CD14-positive monocyte (primary cell): Measurements from ENCODE around the gene CRTC1. TPM values are rescaled to one million over a fixed set of nuclear protein-coding genes. Genes with fewer than 3 reads are reported as not detected.

Source experiments
- DNase-seq, 3 donors: peaks; one replicate each; pipeline ENCODE4 v3.0.0-alpha.2; 2011 to 2022
- H2AFZ ChIP-seq: 2 replicates; pipeline ENCODE4 v1.6.0; 2012; ENCODE audit warnings: mild to moderate bottlenecking, low read depth, low read length, inconsistent platforms; ENCODE audit not compliant: insufficient read depth, poor library complexity, severe bottlenecking
- H3K27ac ChIP-seq, 2 donors: 1 replicate in 1 of 2; 2 replicates in 1 of 2; pipeline ENCODE4 v1.5.1; 2012 to 2013; ENCODE audit warnings: low read length in 2 of 2, control low read depth in 1 of 2, inconsistent platforms in 1 of 2, low read depth in 1 of 2, mild to moderate bottlenecking in 1 of 2
- H3K27me3 ChIP-seq, 2 donors: one replicate each; pipeline versions ENCODE4 v1.6.0 to v1.6.1; 2011 to 2013; ENCODE audit warnings: low read length in 2 of 2; ENCODE audit not compliant: control insufficient read depth in 2 of 2, insufficient read depth in 2 of 2
- H3K36me3 ChIP-seq, 2 donors: replicated peaks in 1 of 2; 1 replicate in 1 of 2; 2 replicates in 1 of 2; pipeline versions ENCODE4 v1.5.1 to v1.6.1; 2012 to 2013; ENCODE audit warnings: low read length in 2 of 2, control low read depth in 1 of 2, inconsistent platforms in 1 of 2, mild to moderate bottlenecking in 1 of 2; ENCODE audit not compliant: insufficient read depth in 2 of 2, control insufficient read depth in 1 of 2
- H3K4me1 ChIP-seq, 2 donors: 1 replicate in 1 of 2; 2 replicates in 1 of 2; pipeline versions ENCODE4 v1.5.1 to v1.6.1; 2012 to 2013; ENCODE audit warnings: low read length in 2 of 2, control low read depth in 1 of 2, inconsistent platforms in 1 of 2, mild to moderate bottlenecking in 1 of 2, moderate library complexity in 1 of 2; ENCODE audit not compliant: insufficient read depth in 2 of 2, control insufficient read depth in 1 of 2
- H3K4me2 ChIP-seq: replicated peaks from 2 replicates; pipeline ENCODE3; 2012; ENCODE audit warnings: low read length, moderate library complexity, mild to moderate bottlenecking; ENCODE audit not compliant: poor library complexity, severe bottlenecking; ENCODE audit errors: extremely low read depth
- H3K4me3 ChIP-seq, 3 experiments: fragments of 200-600 bp in 1 of 3; sonication (generic) in 1 of 3; replicated peaks in 1 of 3; 1 replicate in 2 of 3; 2 replicates in 1 of 3; pipeline ENCODE4 v1.5.1; 2011 to 2013; ENCODE audit warnings: low read length in 3 of 3, mild to moderate bottlenecking in 3 of 3, control low read depth in 2 of 3, low read depth in 2 of 3, inconsistent platforms in 1 of 3, moderate library complexity in 1 of 3
- H3K79me2 ChIP-seq: 2 replicates; pipeline ENCODE4 v1.6.0; 2012; ENCODE audit warnings: mild to moderate bottlenecking, control low read depth, inconsistent platforms, low read length, moderate library complexity; ENCODE audit not compliant: insufficient read depth
- H3K9ac ChIP-seq: 2 replicates; pipeline ENCODE4 v1.6.0; 2017; ENCODE audit warnings: low read length, mild to moderate bottlenecking; ENCODE audit not compliant: insufficient read depth, poor library complexity, severe bottlenecking
- H3K9me3 ChIP-seq, 2 donors: replicated peaks in 1 of 2; 1 replicate in 1 of 2; 2 replicates in 1 of 2; pipeline versions ENCODE4 v1.5.1 to v1.6.1; 2012 to 2013; ENCODE audit warnings: low read length in 2 of 2, control low read depth in 1 of 2; ENCODE audit not compliant: control insufficient read depth in 1 of 2, insufficient read depth in 1 of 2
- H4K20me1 ChIP-seq: 2 replicates; pipeline ENCODE4 v1.6.0; 2012; ENCODE audit warnings: mild to moderate bottlenecking, low read length, control low read depth, moderate library complexity; ENCODE audit not compliant: insufficient read depth
- H3K27ac Mint-ChIP-seq, 7 donors: one replicate each; pipeline ENCODE4 v1.8.0; 2020; ENCODE audit warnings: mild to moderate bottlenecking in 7 of 7, mixed read lengths in 7 of 7, moderate library complexity in 6 of 7, inconsistent platforms in 2 of 7
- H3K27me3 Mint-ChIP-seq, 3 donors: one replicate each; pipeline ENCODE4 v1.8.0; 2021 to 2022; ENCODE audit warnings: low read depth in 3 of 3, mild to moderate bottlenecking in 3 of 3, mixed read lengths in 3 of 3, moderate library complexity in 3 of 3, inconsistent platforms in 1 of 3
- H3K36me3 Mint-ChIP-seq, 2 donors: one replicate each; pipeline ENCODE4 v1.8.0; 2020; ENCODE audit warnings: mixed read lengths in 2 of 2, inconsistent platforms in 1 of 2, mild to moderate bottlenecking in 1 of 2
- H3K4me1 Mint-ChIP-seq: one replicate; pipeline ENCODE4 v1.8.0; 2020; ENCODE audit warnings: mild to moderate bottlenecking, mixed read lengths
- H3K4me3 Mint-ChIP-seq, 2 donors: one replicate each; pipeline ENCODE4 v1.8.0; 2020; ENCODE audit warnings: mild to moderate bottlenecking in 2 of 2, mixed read lengths in 2 of 2, moderate library complexity in 1 of 2
- H3K9me3 Mint-ChIP-seq, 7 donors: one replicate each; pipeline ENCODE4 v1.8.0; 2020 to 2022; ENCODE audit warnings: mixed read lengths in 7 of 7, mild to moderate bottlenecking in 6 of 7, moderate library complexity in 6 of 7, inconsistent platforms in 2 of 7
- WGBS: methylation state at CpG from one replicate; pipeline ENCODE4 v1.1.5; 2013; ENCODE audit warnings: missing lambda C conversion rate; ENCODE audit not compliant: insufficient coverage; 5-methylcytosine and 5-hydroxymethylcytosine counted together
- intact Hi-C, 2 donors: fragments of 100-400 bp; cut with micrococcal nuclease; formaldehyde crosslinking; loops; one replicate each; pipeline versions ENCODE4 v1.15.0 to v1.15.1; 2023
- polyA plus RNA-seq, 3 donors: library from polyadenylated mRNA; depleted of rRNA in 1 of 3; unstranded in 2 of 3; stranded (reverse) in 1 of 3; fragments of 300-500 nt in 2 of 3; fragments of >200 nt in 1 of 3; fragmentation: Illumina TruSeq in 2 of 3; gene quantifications; 1 replicate in 2 of 3; 2 replicates in 1 of 3; pipeline ENCODE4 v1.2.3, GENCODE V29; 2012 to 2021
- TF ChIP-seq, protein P1 (sequence below): fragments of 200-600 bp; IDR thresholded peaks from one replicate; pipeline ENCODE4 v1.8.0; 2022; ENCODE audit warnings: antibody characterized with exemption, mild to moderate bottlenecking

Gene CRTC1
- polyA plus RNA-seq, 3 donors, result 0.28 to 9.2 (median 0.55) TPM

GRCh38 chr19:18746401-18747325 is 63.2 kb downstream of the CRTC1 start:
- peaks cover 0 to 4% (median 0%) of the 10 kb centered on the region in 3 donors for H3K27me3 Mint-ChIP-seq
- peaks cover 0 to 5% (median 0%) of the 10 kb centered on the region in 7 donors for H3K9me3 Mint-ChIP-seq
- H3K4me3 Mint-ChIP-seq, result no peak overlapping the region
- no peak for DNase-seq
- no peaks in the 10 kb centered on the region for H3K9me3 ChIP-seq
- H4K20me1 ChIP-seq, result peaks cover 8% of the 10 kb centered on the region
- peaks cover 20 to 30% of the 10 kb centered on the region in 2 donors for H3K36me3 Mint-ChIP-seq
- H3K4me1 Mint-ChIP-seq, result no peaks in the 10 kb centered on the region
- TF ChIP-seq, protein P1, sequence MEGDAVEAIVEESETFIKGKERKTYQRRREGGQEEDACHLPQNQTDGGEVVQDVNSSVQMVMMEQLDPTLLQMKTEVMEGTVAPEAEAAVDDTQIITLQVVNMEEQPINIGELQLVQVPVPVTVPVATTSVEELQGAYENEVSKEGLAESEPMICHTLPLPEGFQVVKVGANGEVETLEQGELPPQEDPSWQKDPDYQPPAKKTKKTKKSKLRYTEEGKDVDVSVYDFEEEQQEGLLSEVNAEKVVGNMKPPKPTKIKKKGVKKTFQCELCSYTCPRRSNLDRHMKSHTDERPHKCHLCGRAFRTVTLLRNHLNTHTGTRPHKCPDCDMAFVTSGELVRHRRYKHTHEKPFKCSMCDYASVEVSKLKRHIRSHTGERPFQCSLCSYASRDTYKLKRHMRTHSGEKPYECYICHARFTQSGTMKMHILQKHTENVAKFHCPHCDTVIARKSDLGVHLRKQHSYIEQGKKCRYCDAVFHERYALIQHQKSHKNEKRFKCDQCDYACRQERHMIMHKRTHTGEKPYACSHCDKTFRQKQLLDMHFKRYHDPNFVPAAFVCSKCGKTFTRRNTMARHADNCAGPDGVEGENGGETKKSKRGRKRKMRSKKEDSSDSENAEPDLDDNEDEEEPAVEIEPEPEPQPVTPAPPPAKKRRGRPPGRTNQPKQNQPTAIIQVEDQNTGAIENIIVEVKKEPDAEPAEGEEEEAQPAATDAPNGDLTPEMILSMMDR, result no peak
- H3K27ac Mint-ChIP-seq, result peak overlapping the region in 1 of 7 donors; percentile 25
- no peak overlapping the region for H3K9ac ChIP-seq
- peaks cover 14 to 19% of the 10 kb centered on the region in 2 donors for H3K36me3 ChIP-seq
- H3K4me3 ChIP-seq, result no peak overlapping the region
- no peaks in the 10 kb centered on the region for H3K4me1 ChIP-seq
- WGBS, result 94% methylated on average over 12 of the region's 29 CpGs
- H2AFZ ChIP-seq, result no peak overlapping the region
- H3K27ac ChIP-seq, result no peak overlapping the region
- no peaks in the 10 kb centered on the region for H3K27me3 ChIP-seq
- no peaks in the 10 kb centered on the region for H3K79me2 ChIP-seq
- no peak overlapping the region for H3K4me2 ChIP-seq
- intact Hi-C loops, result no loop called here

GRCh38 chr19:18749362-18750231 is 66.1 kb downstream of the CRTC1 start:
- Histone ChIP-seq H3K36me3 (peaks cover 27 to 35% of the 10 kb centered on the region in 2 donors), H3K4me3 (no peak overlapping the region), H3K4me1 (no peaks in the 10 kb centered on the region), H3K27me3 (no peaks in the 10 kb centered on the region), H3K4me2 (no peak overlapping the region), H2AFZ (no peak overlapping the region), H3K79me2 (no peaks in the 10 kb centered on the region), H3K9ac (no peak overlapping the region), H3K9me3 (no peaks in the 10 kb centered on the region), H4K20me1 (no peaks in the 10 kb centered on the region), H3K27ac (no peak overlapping the region)
- H3K4me3 Mint-ChIP-seq, result no peak overlapping the region
- H3K27ac Mint-ChIP-seq, result peak overlapping the region in 1 of 7 donors; percentile 53
- no peak for DNase-seq
- H3K9me3 Mint-ChIP-seq, result peaks cover 0 to 5% (median 0%) of the 10 kb centered on the region in 7 donors
- TF ChIP-seq, protein P1, result no peak
- H3K36me3 Mint-ChIP-seq, result peaks cover 32 to 46% of the 10 kb centered on the region in 2 donors
- peaks cover 0 to 7% (median 0%) of the 10 kb centered on the region in 3 donors for H3K27me3 Mint-ChIP-seq
- 96% methylated on average over 23 of the region's 23 CpGs for WGBS
- intact Hi-C loops, result no loop called here
- H3K4me1 Mint-ChIP-seq, result no peaks in the 10 kb centered on the region
